Right ventricle myocardium superior (tissue), 1 donor: Measurements from ENCODE around the gene MAP3K3. TPM values are rescaled to one million over a fixed set of nuclear protein-coding genes. Genes with fewer than 3 reads are reported as not detected.

Experiments used
- ATAC-seq: fragments of 200-7000 bp; cut with Tn5 transposase; one replicate; pipeline ENCODE4 v1.9.1; 2020; ENCODE audit warnings: mild to moderate bottlenecking; ENCODE audit not compliant: poor library complexity
- DNase-seq: peaks from one replicate; pipeline ENCODE4 v3.0.0-alpha.2; 2020
- intact Hi-C: fragments of 100-400 bp; cut with DNase I; formaldehyde crosslinking; loops from one replicate; pipeline ENCODE4 v1.11.2; 2022
- total RNA-seq: library from RNA; stranded (reverse); fragmentation: NEBNext Ultra II Directional; extraction: Animal tissue kit (Norgen Biotek cat#: 25700); gene quantifications from one replicate; pipeline ENCODE4 v1.2.1, GENCODE V29; 2021
- donor health status: DM: no; HTN: yes; CAD: no; lungs with severe emphysema.

The MAP3K3 gene
- total RNA-seq, 1 donor from 2014 or later = 31.3 TPM

DNA sequence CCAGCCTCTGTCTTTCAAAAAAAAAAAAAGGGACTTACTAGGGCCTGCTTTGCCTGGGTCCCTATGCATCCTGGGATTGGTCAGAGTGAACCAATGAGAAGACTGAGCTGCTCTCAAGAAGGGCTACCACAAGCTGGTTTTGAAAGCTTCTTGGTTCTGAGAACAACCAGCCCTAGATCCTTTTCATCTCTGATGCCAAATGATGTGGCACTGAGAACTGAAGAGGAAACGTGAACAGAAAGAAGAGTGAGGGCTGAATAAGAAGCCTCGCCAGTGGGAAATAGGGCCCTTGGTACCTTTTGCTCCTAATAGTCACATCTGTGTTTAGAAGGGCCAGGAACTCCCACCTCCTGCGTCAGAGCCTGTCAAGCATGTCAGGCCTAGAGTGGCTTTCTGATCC, 10.9 kb upstream of the MAP3K3 start:
- ATAC-seq = no peak

DNA sequence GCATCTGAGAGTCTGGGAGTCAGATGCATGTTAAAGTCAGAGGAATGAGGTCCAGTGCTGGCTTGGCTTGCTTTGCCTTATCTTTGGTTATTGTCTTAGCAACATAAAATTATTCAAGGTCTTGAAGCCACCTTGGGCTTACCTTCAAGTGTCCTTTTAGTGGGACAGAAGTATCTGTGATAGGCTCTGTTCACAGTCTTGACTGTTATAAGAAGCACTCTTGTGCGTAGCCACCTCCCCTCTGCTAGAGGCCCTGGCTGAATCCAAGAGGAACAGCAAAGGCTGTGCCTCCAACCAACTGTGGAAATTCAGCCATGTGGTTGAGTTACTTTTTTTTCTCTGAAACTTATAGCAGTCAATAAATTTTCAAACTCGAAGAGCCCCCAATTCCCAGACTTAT, 8.6 kb upstream of the MAP3K3 start:
- intact Hi-C loops = loop anchor here (5.0 kb wide), 1 partner anchor 186 kb away; no protein-coding TSS in a partner anchor
- ATAC-seq = no peak

More for the DNA sequence above, 10.9 kb upstream of the MAP3K3 start:
- intact Hi-C loops = loop anchor here (5.0 kb wide), 1 partner anchor 184 kb away; no protein-coding TSS in a partner anchor
- no peak for DNase-seq

DNA sequence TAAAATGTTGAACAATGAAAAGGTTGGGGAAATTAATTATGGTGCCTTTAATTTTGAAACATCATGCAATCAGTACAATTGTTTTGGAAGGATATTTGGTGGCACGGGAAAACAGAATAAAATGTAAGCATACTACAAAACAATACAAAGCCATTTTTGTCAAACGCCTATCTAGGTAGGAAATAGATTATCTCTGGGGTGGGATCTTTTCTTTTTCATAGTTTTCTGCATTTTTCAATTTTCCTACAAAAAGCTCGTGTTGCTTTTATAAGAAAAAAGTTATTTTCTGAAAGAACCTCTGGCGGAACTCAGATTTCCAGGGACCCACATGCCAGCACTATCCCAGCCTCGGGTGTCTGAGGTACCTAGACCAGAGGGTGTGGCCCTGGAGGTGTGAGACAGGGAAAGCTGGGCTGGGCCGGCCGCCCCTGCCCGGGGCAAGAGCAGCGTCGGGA, 961 bp upstream of the MAP3K3 start:
- intact Hi-C loops = no loop called here
- DNase-seq = no peak
- no peak for ATAC-seq

More for the DNA sequence above, 8.6 kb upstream of the MAP3K3 start:
- DNase-seq = no peak

DNA sequence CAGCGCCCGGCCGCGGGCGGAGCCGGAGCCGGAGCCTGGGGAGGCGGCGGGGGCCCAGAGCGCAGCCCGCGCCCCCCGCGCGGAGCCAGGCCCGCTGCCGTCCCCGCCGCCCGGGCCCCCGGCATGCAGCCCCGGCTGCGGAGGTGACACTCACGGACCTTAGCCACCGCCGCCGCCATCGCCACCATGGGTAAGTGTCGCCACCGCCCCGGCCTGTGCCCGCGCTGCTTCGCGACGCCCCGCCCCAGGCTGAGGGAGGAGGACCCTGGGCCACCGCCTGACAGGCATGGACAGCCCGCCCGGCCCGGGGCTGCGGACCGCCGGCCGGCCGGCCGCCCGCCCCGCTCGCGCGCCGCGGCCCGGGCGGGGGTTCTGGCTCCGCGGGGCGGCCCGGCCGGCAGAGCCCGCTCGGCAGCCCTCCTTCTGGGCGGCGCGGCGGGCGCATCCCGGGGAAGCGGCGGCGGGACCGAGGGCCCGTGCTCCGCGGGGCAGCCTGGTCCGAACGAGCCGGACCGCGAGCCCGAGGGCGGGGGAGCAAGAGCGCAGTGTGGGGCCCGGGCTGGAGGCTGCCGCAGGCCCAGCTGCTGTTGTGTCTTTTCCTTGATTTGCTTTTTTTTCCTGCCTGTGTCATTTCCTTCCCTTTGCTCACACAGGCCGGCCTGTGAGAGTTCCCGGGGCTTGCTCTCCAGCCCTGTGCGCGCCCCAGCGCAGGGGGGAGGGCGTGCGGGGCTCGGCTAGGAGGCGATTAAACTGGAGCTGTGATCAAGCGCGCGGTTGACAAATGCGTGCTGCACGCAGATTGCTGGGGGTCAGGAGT, 565 bp downstream of the MAP3K3 start:
- peak; percentile 13 for ATAC-seq

DNA sequence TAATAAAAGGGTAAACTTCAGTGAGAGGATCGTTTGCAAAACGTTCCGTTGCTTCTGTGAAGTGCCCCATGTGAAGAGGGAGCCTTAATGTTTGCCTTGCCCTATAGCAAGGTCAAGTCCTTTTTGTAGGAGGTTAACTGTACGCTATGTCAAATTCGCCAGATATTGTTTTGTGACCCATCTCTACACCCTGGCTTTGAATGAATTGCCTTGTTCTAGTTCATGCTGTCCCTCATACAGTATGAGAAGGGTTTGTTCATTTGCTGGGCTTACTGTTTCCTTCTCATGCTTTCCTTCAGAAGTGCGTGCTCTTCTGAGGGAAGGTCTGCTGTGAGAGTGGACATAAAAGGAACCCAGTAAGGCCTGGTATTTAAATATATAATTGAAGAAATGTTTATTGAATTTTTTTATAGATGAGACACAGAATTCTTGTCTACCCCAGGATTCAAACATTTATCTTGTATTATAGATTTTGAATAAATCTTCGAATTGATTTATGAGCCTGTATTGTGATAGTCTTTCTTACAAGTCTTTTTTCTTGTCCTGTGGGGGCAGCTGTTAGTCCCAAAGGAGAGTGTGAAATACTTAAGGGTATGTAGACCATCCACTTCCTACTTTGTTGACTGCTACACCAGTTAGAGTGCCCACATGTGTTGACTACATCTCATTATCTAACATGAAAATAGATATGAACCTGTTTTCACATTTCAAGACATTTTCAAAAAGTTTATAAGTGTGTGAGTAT, 1.7 kb downstream of the MAP3K3 start:
- intact Hi-C loops = no loop called here
- no peak for ATAC-seq
- DNase-seq = no peak

More for the DNA sequence above, 565 bp downstream of the MAP3K3 start:
- intact Hi-C loops = no loop called here
- peak; percentile 86 for DNase-seq

DNA sequence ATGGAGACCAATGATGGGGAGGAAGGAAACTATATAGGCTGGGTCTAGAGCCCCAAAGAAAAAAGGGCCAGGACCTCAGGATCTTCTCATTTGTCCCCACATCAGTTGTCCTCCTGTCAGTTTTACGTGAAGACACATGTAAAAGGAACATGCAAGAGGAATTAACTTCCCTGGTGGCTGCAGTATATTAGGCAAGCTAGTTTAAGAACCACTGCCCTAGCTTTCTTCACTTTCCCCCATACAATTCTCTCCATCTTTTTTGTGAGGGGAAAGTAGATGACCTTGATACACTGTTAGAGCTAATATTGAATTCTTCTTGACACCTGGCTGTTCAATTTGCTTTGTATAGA, 2.3 kb downstream of the MAP3K3 start:
- DNase-seq (no peak), ATAC-seq (no peak)
- intact Hi-C loops = no loop called here

DNA sequence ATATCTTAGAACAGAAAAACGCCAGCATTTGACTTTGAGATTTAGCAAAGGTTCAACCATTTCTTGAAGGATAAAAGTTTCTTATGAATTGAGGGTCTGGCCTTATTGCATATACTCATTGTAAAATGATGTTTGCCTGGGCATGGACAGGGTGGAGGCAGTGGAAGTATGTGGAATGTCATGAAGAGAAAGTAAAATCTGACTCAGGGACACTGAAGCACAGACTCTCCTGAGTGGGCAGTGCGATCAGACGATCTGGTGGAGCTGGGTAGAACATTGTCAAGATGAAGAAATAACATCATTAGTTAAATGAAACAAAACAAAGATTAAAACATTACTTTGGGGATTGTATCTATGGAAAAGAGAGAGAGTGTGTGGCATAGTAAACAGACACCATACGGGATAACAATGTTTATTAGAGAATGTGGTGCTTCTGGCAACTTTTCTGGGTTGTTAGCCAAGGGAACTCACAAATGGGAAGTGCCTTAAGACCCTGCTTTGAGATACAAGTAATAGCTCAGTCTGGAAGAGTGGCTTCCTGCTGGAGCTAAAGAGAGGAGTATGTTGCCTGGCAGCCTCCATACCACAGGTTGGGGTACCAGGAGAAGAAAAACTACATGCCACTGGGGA, 4.4 kb downstream of the MAP3K3 start:
- no peak for ATAC-seq
- intact Hi-C loops = no loop called here
- no peak for DNase-seq

DNA sequence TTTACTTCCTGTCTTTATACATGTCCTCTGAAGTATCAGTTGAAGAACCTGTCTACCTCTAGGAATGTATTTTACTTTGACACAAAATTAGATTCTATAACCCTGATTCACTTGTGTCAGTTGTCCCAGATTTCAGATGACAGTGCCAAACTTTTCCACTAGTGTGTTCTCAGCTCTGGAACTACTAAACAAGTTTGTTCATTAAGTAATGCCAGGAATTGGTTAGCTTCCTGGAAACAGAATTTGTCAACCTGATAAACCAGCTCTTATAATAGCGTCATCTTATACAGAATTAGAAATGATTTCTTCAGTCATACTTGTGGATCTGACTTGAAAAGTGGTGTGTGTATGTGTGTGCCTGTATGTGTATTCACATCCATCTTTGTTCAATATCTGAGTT, 7.4 kb downstream of the MAP3K3 start:
- intact Hi-C loops = no loop called here
- peak; percentile 65 for ATAC-seq
- no peak for DNase-seq

DNA sequence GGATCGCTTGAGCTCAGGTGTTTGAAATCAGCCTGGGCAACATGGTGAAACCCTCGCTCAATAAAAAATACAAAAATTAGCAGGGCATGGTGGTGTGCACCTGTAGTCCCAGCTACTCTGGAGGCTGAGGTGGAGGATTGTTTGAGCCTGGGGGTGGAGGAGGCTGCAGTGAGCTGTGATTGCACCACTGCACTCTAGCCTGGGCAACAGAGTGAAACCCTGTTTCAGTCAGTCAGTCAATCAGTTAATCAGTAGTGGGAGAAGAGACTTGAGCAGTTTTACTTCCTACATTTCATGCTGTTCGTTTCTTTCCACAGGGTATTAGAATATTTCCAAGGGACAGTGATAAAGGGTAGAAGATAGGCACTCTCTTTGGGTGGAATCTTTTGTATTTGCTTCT, 8.8 kb downstream of the MAP3K3 start:
- DNase-seq (no peak), ATAC-seq (no peak)
- intact Hi-C loops = no loop called here

DNA sequence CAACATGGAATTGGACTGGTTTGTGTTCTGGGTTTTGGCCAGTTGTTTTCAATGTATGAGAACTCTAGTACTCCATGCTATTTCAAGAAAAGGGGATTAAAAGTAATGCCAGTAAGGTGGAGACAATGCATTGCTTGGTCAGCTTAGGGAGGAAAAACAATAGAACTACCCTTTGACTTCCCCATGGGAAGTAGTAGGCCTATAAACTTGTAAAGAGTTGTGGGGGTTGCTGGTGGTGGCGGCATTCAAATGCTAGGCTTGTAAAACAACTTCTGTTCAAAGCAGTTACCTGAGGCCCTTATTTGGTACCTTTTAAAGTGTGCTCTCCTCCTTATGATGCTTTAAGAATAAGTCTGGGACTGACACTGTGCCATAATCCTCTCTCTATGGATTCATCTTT, 9.4 kb downstream of the MAP3K3 start:
- intact Hi-C loops = no loop called here
- DNase-seq (no peak), ATAC-seq (no peak)

DNA sequence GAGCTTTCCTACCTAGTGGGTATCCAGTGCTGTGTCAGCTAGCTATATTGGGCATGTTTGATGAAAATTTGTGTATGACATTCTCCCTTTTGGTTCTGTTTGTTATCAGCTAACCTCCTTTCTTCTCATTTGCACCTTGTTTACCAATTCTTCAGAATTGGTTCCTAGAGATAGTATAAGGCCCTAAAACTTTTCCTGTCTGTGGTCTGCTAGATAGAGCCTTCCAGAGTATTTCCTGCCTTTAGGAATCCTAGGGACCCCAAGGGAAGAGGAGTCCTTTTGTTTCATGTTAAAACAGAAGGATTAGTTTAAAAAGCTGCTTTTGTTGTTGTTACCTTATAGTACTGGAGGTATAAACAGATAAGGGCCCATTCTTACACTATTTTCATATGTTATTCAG, 11.5 kb downstream of the MAP3K3 start:
- intact Hi-C loops = no loop called here
- DNase-seq = no peak
- no peak for ATAC-seq

DNA sequence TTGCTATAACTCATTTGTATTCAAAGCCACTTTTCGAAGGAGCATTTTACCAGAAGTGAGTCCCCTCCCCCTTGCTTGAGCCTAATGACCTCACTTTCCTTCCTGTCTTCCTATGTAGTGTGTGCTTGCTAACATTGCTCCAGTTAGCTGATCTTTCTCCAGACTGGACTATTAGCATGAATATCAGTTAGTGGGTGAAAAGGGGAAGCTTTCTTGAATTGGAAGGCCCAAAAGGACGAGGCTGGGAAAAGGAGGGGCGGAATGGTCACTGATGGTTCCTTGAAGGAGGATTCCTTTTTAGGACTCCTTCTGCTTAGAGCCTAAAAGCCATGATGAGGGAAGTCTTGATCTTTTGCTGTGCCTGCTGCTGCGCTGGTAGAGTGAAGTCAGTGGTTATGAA, 11.9 kb downstream of the MAP3K3 start:
- peak; percentile 43 for ATAC-seq
- intact Hi-C loops = no loop called here
- no peak for DNase-seq

DNA sequence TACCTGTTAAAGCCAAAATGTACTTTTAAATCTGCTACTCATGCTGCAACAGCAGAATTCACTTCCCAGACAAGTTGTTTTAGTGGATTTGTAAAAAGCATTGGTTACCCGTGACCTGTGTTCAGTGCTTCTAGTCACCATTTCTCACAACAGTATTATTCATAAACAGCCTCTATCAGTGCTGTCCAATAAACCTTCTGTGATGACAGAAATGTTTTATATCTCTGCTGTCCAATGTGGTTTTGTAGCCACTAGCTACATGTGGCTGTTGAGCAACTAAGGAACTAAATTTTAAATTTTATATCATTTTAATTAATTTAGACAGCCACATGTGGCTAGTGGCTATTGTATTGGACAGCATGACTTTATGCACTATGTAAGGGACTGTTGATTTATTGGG, 12.6 kb downstream of the MAP3K3 start:
- intact Hi-C loops = no loop called here
- ATAC-seq = no peak
- DNase-seq = no peak

DNA sequence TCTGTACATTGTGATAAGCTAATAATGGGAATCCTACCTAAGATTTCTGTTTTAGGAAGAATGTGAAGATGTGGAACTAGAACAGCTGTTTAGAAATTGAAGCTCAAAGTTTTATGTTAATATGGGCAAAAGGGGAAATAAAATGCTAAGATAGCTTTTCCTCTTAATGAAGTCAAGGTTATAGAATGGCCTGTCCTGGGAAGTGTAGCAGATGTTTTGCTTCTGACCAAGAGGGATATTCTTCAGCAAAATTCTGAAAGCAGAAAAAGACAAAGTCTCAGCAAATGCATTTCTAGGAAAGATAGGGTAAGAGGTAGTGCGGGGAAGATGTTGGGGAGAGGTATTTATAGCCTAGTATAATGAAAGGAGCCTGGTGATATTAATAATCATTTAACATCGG, 13.1 kb downstream of the MAP3K3 start:
- intact Hi-C loops = no loop called here
- no peak for DNase-seq
- peak; percentile 14 for ATAC-seq

DNA sequence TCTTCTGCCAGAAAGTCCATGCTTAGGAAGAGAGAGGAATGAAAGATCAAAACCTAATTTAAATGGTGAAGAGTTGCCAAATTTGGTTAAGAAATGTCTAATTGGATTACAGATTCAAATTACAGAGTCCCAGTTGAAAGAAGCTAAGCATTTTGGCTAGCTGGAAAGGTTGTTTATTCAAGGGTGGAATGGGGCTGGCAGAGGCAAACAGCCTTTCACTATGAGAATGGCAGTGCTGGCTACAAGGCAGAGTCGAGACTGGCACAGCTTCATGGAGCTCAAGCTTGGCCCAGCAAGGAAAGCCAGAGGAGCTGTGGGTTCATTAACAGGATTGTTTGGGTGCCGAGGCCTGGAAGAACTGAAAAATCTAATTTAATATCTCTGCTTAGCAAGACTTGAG, 13.6 kb downstream of the MAP3K3 start:
- peak; percentile 53 for ATAC-seq
- intact Hi-C loops = no loop called here

DNA sequence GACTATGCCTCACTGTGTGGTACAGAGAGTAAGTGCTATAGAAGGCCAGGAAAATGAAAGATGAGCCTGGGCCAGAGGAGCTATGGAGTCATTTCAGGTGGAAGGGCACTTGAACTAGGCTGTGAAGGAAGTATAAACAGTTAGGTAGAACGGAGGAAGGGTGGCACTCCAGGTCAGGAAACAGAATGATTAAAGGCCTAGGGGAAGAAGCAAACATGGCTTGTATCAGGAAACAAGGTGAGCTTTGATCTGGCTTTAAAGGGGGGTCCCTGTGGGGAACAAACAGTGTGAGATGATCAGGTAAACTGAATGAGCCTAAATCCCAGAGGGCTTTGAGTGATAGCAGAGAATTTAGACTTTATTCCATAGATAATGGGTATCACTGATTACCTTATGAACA, 16.9 kb downstream of the MAP3K3 start:
- ATAC-seq (no peak), DNase-seq (no peak)
- intact Hi-C loops = no loop called here

More for the DNA sequence above, 13.6 kb downstream of the MAP3K3 start:
- DNase-seq = no peak

DNA sequence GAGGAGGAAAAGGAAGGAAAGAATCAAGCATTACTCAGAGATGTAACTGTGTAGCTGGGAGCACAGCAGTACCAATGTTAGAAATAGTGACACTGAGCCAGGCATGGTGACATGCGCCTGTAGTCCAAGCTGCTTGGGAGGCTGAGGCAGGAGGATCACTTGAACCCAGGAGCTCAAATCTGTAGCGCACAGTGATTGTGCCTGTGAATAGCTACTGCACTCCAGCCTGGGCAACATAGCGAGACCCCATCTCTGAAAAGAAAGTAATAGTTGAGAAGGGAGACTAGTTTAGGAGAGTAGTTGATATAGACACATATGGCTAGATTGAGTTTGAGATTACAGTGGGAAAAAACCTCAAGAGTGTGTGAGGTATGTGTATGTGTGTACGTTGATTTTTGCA, 17.8 kb downstream of the MAP3K3 start:
- intact Hi-C loops = no loop called here
- no peak for DNase-seq
- no peak for ATAC-seq

DNA sequence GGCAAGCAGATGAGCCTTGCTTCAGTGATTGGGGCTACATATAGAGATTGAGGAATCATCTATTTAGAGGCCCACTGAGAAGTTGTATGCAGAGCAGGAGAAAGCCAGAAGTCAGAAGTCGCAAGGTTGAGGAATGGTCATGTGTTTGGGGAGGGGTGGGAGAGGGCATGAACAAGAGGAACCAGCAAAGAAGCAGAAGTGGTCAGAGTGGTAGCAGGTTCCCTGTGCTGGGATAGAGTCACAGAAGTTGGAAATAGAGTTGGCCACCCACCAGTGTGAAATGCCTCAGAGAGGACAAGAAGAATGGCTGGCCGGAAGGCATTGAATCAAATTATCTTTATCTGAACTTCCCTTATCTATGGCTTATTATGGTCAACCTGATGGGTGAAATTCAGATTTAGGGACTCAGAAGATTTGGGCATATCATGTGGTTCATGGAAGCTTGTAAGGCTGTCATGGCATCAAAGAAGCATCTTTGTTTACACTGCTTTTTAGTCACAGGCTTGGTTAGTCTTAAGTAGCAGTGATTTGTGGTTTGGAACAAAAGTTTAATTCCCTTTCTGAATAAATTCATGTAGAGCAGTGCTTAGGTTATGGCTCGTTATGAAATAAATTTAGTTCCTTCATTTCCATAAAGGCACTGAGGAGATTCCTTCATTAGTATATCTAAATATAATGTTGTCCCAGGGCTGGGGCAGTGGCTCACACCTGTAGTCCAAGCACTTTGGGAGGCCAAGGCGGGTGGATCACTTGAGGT, 19.7 kb downstream of the MAP3K3 start:
- intact Hi-C loops = no loop called here
- no peak for DNase-seq
- ATAC-seq = peak; percentile 74

DNA sequence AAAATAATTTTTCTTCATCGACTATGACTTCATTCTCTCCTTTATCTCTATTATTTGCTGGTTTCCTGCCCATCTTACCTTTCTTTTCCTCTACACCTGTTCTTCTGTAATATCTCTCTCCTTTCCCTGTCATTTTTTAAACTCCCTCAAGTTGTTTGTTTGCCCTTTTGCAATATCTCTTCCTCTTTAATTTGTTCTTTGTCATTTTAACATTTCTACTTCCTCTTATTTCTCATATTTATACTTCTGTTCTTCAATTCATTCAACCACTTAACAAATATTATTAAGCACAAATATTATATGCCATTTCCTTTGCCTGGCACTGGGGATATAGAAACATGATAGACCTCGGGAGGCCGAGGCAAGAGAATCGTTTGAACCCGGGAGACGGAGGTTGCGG, 22.6 kb downstream of the MAP3K3 start:
- no peak for ATAC-seq
- DNase-seq = no peak
- intact Hi-C loops = no loop called here
